Spleen (tissue), 7 donors: Measurements from ENCODE around the gene TMIGD2.

ENCODE experiments used
- POLR2A ChIP-seq, 3 donors: fragments of 450-650 bp; IDR thresholded peaks; one replicate each; pipeline ENCODE4 v1.5.1; 2017; ENCODE audit warnings: antibody characterized with exemption in 3 of 3, mild to moderate bottlenecking in 1 of 3
- TF ChIP-seq, protein P1 (sequence below), 11 experiments: fragments of 200-600 bp in 7 of 11; fragments of 450-650 bp in 4 of 11; sonication (generic) in 4 of 11; IDR thresholded peaks in 8 of 11; conservative IDR thresholded peaks in 3 of 11; 1 replicate in 7 of 11; 2 replicates in 4 of 11; pipeline versions ENCODE4 v1.4.0 to v1.8.0; 2016 to 2021; ENCODE audit warnings: antibody characterized with exemption in 11 of 11, inconsistent platforms in 4 of 11, mild to moderate bottlenecking in 1 of 11
- donor health status: DM: no; HTN: no; CAD: no; lungs with moderate emphysema.
- donor health status: DM: no; HTN: no; CAD: no.
- donor health status: DM: no; HTN: no; CAD: no.

DNA sequence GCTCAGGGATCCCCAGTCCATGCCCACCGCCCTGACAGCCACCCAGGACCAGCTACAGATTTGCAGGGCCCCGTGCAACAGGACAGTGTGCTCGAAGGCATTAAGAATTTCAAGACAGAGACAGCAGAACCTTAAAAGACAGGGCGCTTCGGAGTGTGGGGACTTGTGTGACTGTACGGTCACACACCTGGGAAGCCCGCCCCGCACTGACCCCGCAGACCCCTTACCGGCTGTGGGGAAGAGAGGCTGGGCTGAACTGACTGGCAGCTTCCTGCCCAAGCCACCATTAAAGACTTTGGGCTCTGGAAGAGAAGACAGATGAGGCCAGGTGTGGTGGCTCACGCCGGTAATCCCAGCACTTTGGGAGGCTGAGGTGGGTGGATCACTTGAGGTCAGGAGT is 22.0 kb upstream of the TMIGD2 start:
- TF ChIP-seq, protein P1, sequence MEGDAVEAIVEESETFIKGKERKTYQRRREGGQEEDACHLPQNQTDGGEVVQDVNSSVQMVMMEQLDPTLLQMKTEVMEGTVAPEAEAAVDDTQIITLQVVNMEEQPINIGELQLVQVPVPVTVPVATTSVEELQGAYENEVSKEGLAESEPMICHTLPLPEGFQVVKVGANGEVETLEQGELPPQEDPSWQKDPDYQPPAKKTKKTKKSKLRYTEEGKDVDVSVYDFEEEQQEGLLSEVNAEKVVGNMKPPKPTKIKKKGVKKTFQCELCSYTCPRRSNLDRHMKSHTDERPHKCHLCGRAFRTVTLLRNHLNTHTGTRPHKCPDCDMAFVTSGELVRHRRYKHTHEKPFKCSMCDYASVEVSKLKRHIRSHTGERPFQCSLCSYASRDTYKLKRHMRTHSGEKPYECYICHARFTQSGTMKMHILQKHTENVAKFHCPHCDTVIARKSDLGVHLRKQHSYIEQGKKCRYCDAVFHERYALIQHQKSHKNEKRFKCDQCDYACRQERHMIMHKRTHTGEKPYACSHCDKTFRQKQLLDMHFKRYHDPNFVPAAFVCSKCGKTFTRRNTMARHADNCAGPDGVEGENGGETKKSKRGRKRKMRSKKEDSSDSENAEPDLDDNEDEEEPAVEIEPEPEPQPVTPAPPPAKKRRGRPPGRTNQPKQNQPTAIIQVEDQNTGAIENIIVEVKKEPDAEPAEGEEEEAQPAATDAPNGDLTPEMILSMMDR (IDR thresholded peaks at IDR 0.05 in 8 of 11, conservative IDR thresholded peaks at IDR 0.05 in 3 of 11), result no peak
- TF ChIP-seq POLR2A (IDR thresholded peaks at IDR 0.05), result no peak
